8988T (cell line): Measurements from ENCODE around the gene KRTAP4-4.
"Not testable (repeated sequence)": the region's sequence is repeated elsewhere in the genome, so short reads cannot be mapped to it uniquely, and the experiment has no call there.

Experiments used
- DNase-seq: peaks from one replicate; pipeline ENCODE4 v3.0.0; 2011

Gene KRTAP4-4

GRCh38 chr17:41160648-41161047, at the start of gene KRTAP4-4:
TSS of gene KRTAP4-4 (minus strand) at chr17:41160748. CDS start at chr17:41160691, 57 bp downstream.
- no peak for DNase-seq

GRCh38 chr17:41199421-41200078, 39.0 kb upstream of the KRTAP4-4 start:
- no peak for DNase-seq

- no peak for DNase-seq
Measured at GRCh38 chr17:41196068-41196467, 35.5 kb upstream of the KRTAP4-4 start.

GRCh38 chr17:41190328-41190727, 29.8 kb upstream of the KRTAP4-4 start:
- no peak for DNase-seq

- not testable (repeated sequence) for DNase-seq
Measured at GRCh38 chr17:41189837-41190318, 29.3 kb upstream of the KRTAP4-4 start, which contains the start of gene KRTAP9-1. TSS of gene KRTAP9-1 (plus strand) at chr17:41189887. CDS start at chr17:41189887, 0 bp downstream.

GRCh38 chr17:41186872-41187271, 26.3 kb upstream of the KRTAP4-4 start:
- DNase-seq: no peak

- DNase-seq: no peak
Measured at GRCh38 chr17:41185001-41185400, 24.5 kb upstream of the KRTAP4-4 start.

- no peak for DNase-seq
Measured at GRCh38 chr17:41184480-41184961, 24.0 kb upstream of the KRTAP4-4 start, which contains the start of gene KRTAP4-1. TSS of gene KRTAP4-1 (minus strand) at chr17:41184911. CDS start at chr17:41184854, 57 bp downstream.

GRCh38 chr17:41178843-41179616, 18.5 kb upstream of the KRTAP4-4 start:
- no peak for DNase-seq

GRCh38 chr17:41178341-41178740, 17.8 kb upstream of the KRTAP4-4 start:
- no peak for DNase-seq

GRCh38 chr17:41177727-41178271, 17.3 kb upstream of the KRTAP4-4 start, which contains the start of gene KRTAP4-2:
TSS of gene KRTAP4-2 (minus strand) at chr17:41178221. CDS start at chr17:41178164, 57 bp downstream.
- DNase-seq: no peak

GRCh38 chr17:41176744-41177387, 16.3 kb upstream of the KRTAP4-4 start:
- no peak for DNase-seq

GRCh38 chr17:41171886-41172285, 11.3 kb upstream of the KRTAP4-4 start:
- no peak for DNase-seq

- DNase-seq: no peak
Measured at GRCh38 chr17:41168121-41168520, 7.6 kb upstream of the KRTAP4-4 start, which contains the start of gene KRTAP4-3. TSS of gene KRTAP4-3 (minus strand) at chr17:41168221. CDS start at chr17:41168172, 49 bp downstream.

- DNase-seq: no peak
Measured at GRCh38 chr17:41167561-41167960, 7.0 kb upstream of the KRTAP4-4 start.

- DNase-seq: no peak
Measured at GRCh38 chr17:41163828-41164227, 3.3 kb upstream of the KRTAP4-4 start.

- not testable (repeated sequence) for DNase-seq
Measured at GRCh38 chr17:41160190-41160589, 358 bp downstream of the KRTAP4-4 start.

- no peak for DNase-seq
Measured at GRCh38 chr17:41153856-41154255, 6.7 kb downstream of the KRTAP4-4 start.

GRCh38 chr17:41151525-41151924, 9.0 kb downstream of the KRTAP4-4 start:
- no peak for DNase-seq

- DNase-seq: no peak
Measured at GRCh38 chr17:41150026-41150425, 10.5 kb downstream of the KRTAP4-4 start.

- DNase-seq: no peak
Measured at GRCh38 chr17:41149652-41149985, 10.9 kb downstream of the KRTAP4-4 start, which contains the start of gene KRTAP4-5. TSS of gene KRTAP4-5 (minus strand) at chr17:41149825. CDS start at chr17:41149767, 58 bp downstream.

GRCh38 chr17:41148971-41149651, 11.4 kb downstream of the KRTAP4-4 start:
- DNase-seq: not testable (repeated sequence)
